Karpas-422 (cell line): Measurements from ENCODE around the gene USF3. TPM values are rescaled to one million over a fixed set of nuclear protein-coding genes. Genes with fewer than 3 reads are reported as not detected.

ENCODE experiments used
- DNase-seq: peaks from one replicate; pipeline ENCODE4 v3.0.0-alpha.2; 2015
- H2AFZ ChIP-seq: fragments of 200-600 bp; sonication (generic); 2 replicates; pipeline ENCODE4 v1.6.1; 2014; ENCODE audit warnings: antibody characterized with exemption, low read length, mixed read lengths
- H3K27ac ChIP-seq: fragments of 200-600 bp; sonication (generic); 2 replicates; pipeline ENCODE4 v1.5.1; 2014; ENCODE audit warnings: mild to moderate bottlenecking, low read length, moderate library complexity
- H3K27me3 ChIP-seq: fragments of 200-600 bp; sonication (generic); 2 replicates; pipeline ENCODE4 v1.6.1; 2014; ENCODE audit warnings: low read length, mixed read lengths
- H3K36me3 ChIP-seq: fragments of 200-600 bp; sonication (generic); 2 replicates; pipeline ENCODE4 v1.6.1; 2014; ENCODE audit warnings: low read length, mixed read lengths; ENCODE audit not compliant: insufficient read depth
- H3K4me1 ChIP-seq: fragments of 200-600 bp; sonication (generic); 2 replicates; pipeline ENCODE4 v1.6.1; 2014; ENCODE audit warnings: mild to moderate bottlenecking, low read length, mixed read lengths
- H3K4me2 ChIP-seq: fragments of 200-600 bp; sonication (generic); 2 replicates; pipeline ENCODE4 v1.6.1; 2014; ENCODE audit warnings: low read length, low read depth, mild to moderate bottlenecking; ENCODE audit not compliant: poor library complexity, severe bottlenecking
- H3K4me3 ChIP-seq: fragments of 200-600 bp; sonication (generic); 2 replicates; pipeline ENCODE4 v1.5.1; 2014; ENCODE audit warnings: mild to moderate bottlenecking, antibody characterized with exemption, low read length, mixed read lengths
- H3K79me2 ChIP-seq: fragments of 200-600 bp; sonication (generic); 2 replicates; pipeline ENCODE4 v1.6.1; 2014; ENCODE audit warnings: mild to moderate bottlenecking, low read length, mixed read lengths
- H3K9ac ChIP-seq: fragments of 200-600 bp; sonication (generic); 2 replicates; pipeline ENCODE4 v1.6.0; 2014; ENCODE audit warnings: low read length
- H3K9me2 ChIP-seq: fragments of 200-600 bp; sonication (generic), shearing (Covaris generic); replicated peaks from 2 replicates; pipeline ENCODE4 v1.6.0; 2014; ENCODE audit warnings: mild to moderate bottlenecking, low read length, moderate library complexity; ENCODE audit not compliant: insufficient read depth
- H3K9me3 ChIP-seq: fragments of 300-700, 200-600 bp; sonication (generic); 2 replicates; pipeline ENCODE4 v1.6.1; 2014; ENCODE audit warnings: low read length, mixed read lengths
- H4K20me1 ChIP-seq: fragments of 200-600 bp; sonication (generic); 2 replicates; pipeline ENCODE4 v1.6.1; 2014; ENCODE audit warnings: mild to moderate bottlenecking, antibody characterized with exemption, low read length, low read depth; ENCODE audit not compliant: insufficient read depth
- total RNA-seq: library from RNA; depleted of rRNA; stranded (reverse); fragments of >200 nt; shearing (Covaris generic); gene quantifications from 2 replicates; pipeline ENCODE4 v1.2.3, GENCODE V29; 2014; ENCODE audit warnings: low replicate concordance

Gene USF3
- total RNA-seq, 1 experiment from 2014 or later, result 32.2 TPM

- no peak overlapping the region for H2AFZ ChIP-seq
Observed at GRCh38 chr3:113714702-113715101, 18.3 kb upstream of the USF3 start.

GRCh38 chr3:113712129-113712528, 15.7 kb upstream of the USF3 start:
- Histone ChIP-seq H3K9me3 (no peaks in the 10 kb centered on the region), H2AFZ (no peak overlapping the region), H3K4me1 (no peaks in the 10 kb centered on the region), H4K20me1 (no peaks in the 10 kb centered on the region), H3K27ac (no peak overlapping the region), H3K79me2 (no peaks in the 10 kb centered on the region), H3K4me3 (no peak overlapping the region), H3K9ac (no peak overlapping the region), H3K9me2 (no peaks in the 10 kb centered on the region), H3K27me3 (no peaks in the 10 kb centered on the region), H3K36me3 (peaks cover 7% of the 10 kb centered on the region; the same call in 1 of the 2 replicates), H3K4me2 (no peak overlapping the region)
- no peak for DNase-seq

More at GRCh38 chr3:113714702-113715101, 18.3 kb upstream of the USF3 start:
- no peak overlapping the region for H3K27ac ChIP-seq
- DNase-seq, result no peak
- no peak overlapping the region for H3K4me2 ChIP-seq
- no peak overlapping the region for H3K4me3 ChIP-seq
- 0 out of 2 replicates have a peak, but pooled peaks cover 8% of the 10 kb centered on the region for H4K20me1 ChIP-seq
- no peak overlapping the region for H3K9ac ChIP-seq
- H3K4me1 ChIP-seq, result no peaks in the 10 kb centered on the region
- no peaks in the 10 kb centered on the region for H3K9me2 ChIP-seq
- H3K36me3 ChIP-seq, result peaks cover 21% of the 10 kb centered on the region
- H3K79me2 ChIP-seq, result no peaks in the 10 kb centered on the region
- H3K9me3 ChIP-seq, result no peaks in the 10 kb centered on the region
- H3K27me3 ChIP-seq, result no peaks in the 10 kb centered on the region

DNA sequence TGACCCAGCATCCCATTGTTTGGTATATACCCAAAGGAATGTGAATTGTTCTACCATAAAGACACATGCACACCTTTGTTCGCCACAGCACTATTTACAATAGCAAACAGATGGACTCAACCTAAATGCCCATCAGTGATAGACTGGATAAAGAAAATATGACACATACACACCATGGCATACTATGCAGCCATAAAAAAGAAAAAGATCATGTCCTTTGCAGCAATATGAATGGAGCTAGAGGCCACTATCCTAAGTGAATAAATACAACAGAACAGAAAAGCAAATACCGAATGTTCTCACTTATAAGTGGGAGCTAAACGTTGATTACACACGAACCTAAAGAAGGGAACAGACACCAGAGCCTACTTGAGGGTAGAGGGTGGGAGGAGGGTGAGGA, 11.4 kb upstream of the USF3 start:
- Histone ChIP-seq H2AFZ (no peak overlapping the region), H3K4me1 (no peaks in the 10 kb centered on the region), H3K36me3 (no peaks in the 10 kb centered on the region), H3K27ac (no peak overlapping the region), H3K4me3 (no peak overlapping the region), H3K9ac (no peak overlapping the region), H3K27me3 (no peaks in the 10 kb centered on the region), H3K9me2 (no peaks in the 10 kb centered on the region), H3K4me2 (no peak overlapping the region), H3K79me2 (no peaks in the 10 kb centered on the region), H4K20me1 (no peaks in the 10 kb centered on the region), H3K9me3 (no peaks in the 10 kb centered on the region)
- DNase-seq, result no peak

GRCh38 chr3:113698956-113699355, 2.5 kb upstream of the USF3 start:
- DNase-seq, result no peak
- Histone ChIP-seq H2AFZ (no peak overlapping the region), H3K4me3 (no peak overlapping the region)

DNA sequence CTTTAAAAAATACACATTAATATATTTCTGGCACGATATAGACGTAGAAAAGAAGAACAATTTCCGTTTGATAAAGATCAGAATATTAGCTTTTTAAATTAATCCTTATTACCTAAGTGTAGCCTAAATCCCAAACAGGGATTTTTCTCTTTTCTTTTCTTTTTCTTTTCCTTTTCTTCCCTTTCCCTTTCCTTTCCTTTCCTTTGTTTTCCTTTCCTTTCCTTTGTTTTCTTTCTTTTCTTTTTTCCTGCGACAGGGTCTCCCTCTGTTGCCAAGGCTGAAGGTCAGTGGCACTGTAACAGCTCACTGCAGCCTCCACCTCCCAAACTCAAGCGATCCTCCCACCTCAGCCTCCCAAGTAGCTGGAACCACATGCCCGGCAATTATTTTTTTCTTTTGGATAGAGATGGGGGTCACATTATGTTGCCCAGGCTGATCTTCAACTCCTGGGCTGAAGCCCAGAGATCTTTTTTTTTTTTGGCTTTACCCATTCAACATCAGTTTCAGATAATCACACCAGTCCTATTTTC, 1.8 kb upstream of the USF3 start:
- peak overlapping the region; percentile 75 for H3K4me3 ChIP-seq
- no peak overlapping the region for H3K27ac ChIP-seq
- peak overlapping the region; percentile 91 for H3K4me2 ChIP-seq

More at GRCh38 chr3:113698956-113699355, 2.5 kb upstream of the USF3 start:
- Histone ChIP-seq H3K9me2 (no peaks in the 10 kb centered on the region), H3K79me2 (peaks cover 26% of the 10 kb centered on the region), H3K27me3 (no peaks in the 10 kb centered on the region), H3K9me3 (no peaks in the 10 kb centered on the region), H3K36me3 (no peaks in the 10 kb centered on the region), H3K4me1 (peaks cover 30% of the 10 kb centered on the region), H3K27ac (no peak overlapping the region), H3K9ac (no peak overlapping the region), H4K20me1 (no peaks in the 10 kb centered on the region), H3K4me2 (peak overlapping the region; percentile 91)

DNA sequence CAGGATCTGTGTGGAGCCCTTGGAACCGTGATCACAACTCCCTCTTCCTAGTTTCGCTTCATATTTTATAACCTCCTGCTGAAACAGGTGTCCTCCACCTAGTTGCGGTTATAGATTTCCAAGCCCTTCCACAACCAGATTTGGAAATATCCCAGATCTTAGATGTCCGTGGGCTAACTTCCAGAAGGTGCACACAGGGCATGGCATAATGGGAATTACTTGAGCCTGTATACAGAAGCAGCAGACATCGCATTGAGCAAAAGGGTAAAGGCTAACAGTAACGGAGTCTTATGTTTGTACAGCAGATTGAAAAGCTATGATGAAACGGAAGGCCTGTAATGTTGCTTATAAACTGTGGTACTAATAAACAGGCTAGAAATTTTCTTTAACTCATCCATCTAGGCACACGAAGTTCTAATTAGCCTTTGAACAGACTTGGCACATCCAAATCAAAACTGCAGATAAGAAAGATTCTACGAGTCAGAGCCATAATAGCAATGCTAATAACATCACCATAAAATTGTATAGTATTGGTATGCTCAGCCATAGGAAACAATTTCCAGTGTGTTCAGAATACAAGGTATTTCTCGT, 1.2 kb upstream of the USF3 start:
- Histone ChIP-seq H3K27me3 (no peaks in the 10 kb centered on the region), H3K36me3 (no peaks in the 10 kb centered on the region), H3K27ac (peak overlapping the region; percentile 55), H2AFZ (peak overlapping the region; percentile 87; the same call in 1 of the 2 replicates), H3K4me2 (peak overlapping the region; percentile 91), H3K79me2 (peaks cover 39% of the 10 kb centered on the region), H4K20me1 (no peaks in the 10 kb centered on the region), H3K4me1 (peaks cover 32% of the 10 kb centered on the region), H3K9ac (peak overlapping the region; percentile 78), H3K4me3 (peak overlapping the region; percentile 75), H3K9me2 (no peaks in the 10 kb centered on the region), H3K9me3 (no peaks in the 10 kb centered on the region)
- no peak for DNase-seq

More for the DNA sequence above, 1.8 kb upstream of the USF3 start:
- Histone ChIP-seq H3K79me2 (peaks cover 32% of the 10 kb centered on the region), H3K9me3 (no peaks in the 10 kb centered on the region), H4K20me1 (no peaks in the 10 kb centered on the region), H3K9ac (peak overlapping the region; percentile 78), H3K4me1 (peaks cover 32% of the 10 kb centered on the region), H3K36me3 (no peaks in the 10 kb centered on the region), H3K27me3 (no peaks in the 10 kb centered on the region), H2AFZ (no peak overlapping the region), H3K9me2 (no peaks in the 10 kb centered on the region)
- no peak for DNase-seq

DNA sequence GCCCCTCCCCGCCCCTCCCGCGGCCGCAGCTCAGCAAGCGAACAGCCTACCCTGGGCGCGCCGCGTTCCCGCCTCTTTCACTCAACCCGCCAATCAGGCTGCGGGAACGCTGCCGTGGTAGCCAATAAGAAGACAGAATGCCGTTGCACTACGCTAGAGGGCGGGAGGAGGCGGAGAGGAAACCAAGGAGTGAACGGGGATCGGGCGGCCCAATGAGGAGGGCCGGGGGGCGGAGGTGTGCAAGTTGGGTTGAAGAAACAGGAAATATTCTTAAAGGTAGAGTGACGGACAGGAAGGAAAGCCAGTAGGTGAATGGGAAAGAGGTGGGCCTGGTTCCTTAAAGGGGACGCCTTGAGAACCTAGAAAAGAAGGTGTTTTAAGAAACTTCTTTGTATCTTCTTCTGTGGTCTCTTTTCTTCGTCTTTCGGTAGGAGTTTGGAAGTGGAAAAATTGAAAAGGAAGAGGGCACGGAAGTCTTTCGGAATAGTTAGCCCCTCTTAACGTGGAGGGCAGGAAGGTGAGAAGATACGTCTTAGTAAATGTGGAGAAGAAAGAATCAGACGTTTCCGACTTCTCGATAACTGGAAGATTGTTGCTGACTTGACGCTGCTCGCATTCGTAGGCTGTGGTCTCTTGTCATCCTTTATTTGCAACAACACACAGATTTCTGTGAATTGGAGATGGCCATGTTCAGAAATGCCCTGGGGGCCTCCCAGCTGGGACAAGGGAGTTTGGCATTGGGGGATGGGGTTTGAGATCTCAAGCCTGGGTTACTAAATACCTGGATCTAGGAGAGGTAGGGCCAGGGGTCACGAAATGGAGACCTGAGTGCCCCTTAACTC, 437 bp upstream of the USF3 start:
- peak overlapping the region; percentile 81 for H3K9ac ChIP-seq
- peak overlapping the region; percentile 87 for H2AFZ ChIP-seq
- H3K4me3 ChIP-seq, result peak overlapping the region; percentile 75
- H3K4me1 ChIP-seq, result peaks cover 32% of the 10 kb centered on the region
- H3K27me3 ChIP-seq, result no peaks in the 10 kb centered on the region
- H3K4me2 ChIP-seq, result peak overlapping the region; percentile 91
- peak overlapping the region; percentile 55 for H3K27ac ChIP-seq
- peaks cover 46% of the 10 kb centered on the region for H3K79me2 ChIP-seq
- H4K20me1 ChIP-seq, result no peaks in the 10 kb centered on the region
- DNase-seq, result peak; percentile 100
- H3K9me3 ChIP-seq, result no peaks in the 10 kb centered on the region
- no peaks in the 10 kb centered on the region for H3K36me3 ChIP-seq
- H3K9me2 ChIP-seq, result no peaks in the 10 kb centered on the region

DNA sequence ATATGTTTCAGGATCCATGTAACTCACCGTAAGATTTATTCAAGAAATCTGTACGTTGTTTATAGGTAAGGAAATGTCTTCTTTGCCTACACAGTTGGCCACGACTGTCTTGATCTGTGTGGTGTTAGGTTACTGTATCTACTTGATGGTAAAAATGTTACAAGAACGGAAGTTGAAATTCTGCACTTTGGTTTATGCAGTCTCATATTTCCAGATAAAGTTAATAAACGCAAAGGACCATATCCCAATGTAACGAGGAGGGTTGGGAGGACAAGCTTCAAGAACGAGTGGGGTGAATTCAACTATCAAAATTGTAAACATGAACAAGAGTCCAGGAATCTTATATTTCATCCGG, 1.0 kb downstream of the USF3 start:
- peaks cover 61% of the 10 kb centered on the region for H3K79me2 ChIP-seq

More for the DNA sequence above, 1.0 kb downstream of the USF3 start:
- Histone ChIP-seq H3K27me3 (no peaks in the 10 kb centered on the region), H2AFZ (peak overlapping the region; percentile 45), H3K4me2 (peak overlapping the region; percentile 88), H3K4me1 (peaks cover 32% of the 10 kb centered on the region), H4K20me1 (no peaks in the 10 kb centered on the region), H3K9me3 (no peaks in the 10 kb centered on the region), H3K9me2 (no peaks in the 10 kb centered on the region), H3K36me3 (no peaks in the 10 kb centered on the region), H3K27ac (peak overlapping the region; percentile 85), H3K4me3 (peak overlapping the region; percentile 80), H3K9ac (peak overlapping the region; percentile 81)
- peak; percentile 79 for DNase-seq
